Measurements from ENCODE around the gene GDF9. TPM values are rescaled to one million over a fixed set of nuclear protein-coding genes. Genes with fewer than 3 reads are reported as not detected.

The GDF9 gene
- total and polyA plus RNA-seq, 10 of the 15 experiments (the other 5 are each of a cell fraction or from before 2014, with no cell fraction given): 0.11 to 1.5 (median 0.34) TPM

DNA sequence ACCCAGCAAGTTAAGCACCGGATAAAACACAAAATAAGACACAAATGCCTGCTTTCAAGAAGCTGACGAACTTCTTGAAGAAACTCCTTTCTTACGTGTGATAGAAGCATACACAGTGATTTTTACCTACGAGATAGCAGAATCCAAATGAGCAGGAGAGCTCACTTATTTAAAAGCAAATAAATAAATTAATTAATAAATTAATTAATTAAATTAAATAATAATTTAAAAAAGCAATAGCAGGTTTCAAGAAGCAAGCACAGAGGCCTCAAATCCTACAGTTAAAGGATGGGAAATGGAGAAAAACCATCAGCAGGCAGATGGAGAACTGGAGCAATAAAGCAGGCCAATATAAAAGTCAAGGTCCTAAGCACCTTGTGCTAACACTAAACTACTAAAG lies 24.5 kb upstream of the GDF9 start (continued):
- TF ChIP-seq, protein P1, sequence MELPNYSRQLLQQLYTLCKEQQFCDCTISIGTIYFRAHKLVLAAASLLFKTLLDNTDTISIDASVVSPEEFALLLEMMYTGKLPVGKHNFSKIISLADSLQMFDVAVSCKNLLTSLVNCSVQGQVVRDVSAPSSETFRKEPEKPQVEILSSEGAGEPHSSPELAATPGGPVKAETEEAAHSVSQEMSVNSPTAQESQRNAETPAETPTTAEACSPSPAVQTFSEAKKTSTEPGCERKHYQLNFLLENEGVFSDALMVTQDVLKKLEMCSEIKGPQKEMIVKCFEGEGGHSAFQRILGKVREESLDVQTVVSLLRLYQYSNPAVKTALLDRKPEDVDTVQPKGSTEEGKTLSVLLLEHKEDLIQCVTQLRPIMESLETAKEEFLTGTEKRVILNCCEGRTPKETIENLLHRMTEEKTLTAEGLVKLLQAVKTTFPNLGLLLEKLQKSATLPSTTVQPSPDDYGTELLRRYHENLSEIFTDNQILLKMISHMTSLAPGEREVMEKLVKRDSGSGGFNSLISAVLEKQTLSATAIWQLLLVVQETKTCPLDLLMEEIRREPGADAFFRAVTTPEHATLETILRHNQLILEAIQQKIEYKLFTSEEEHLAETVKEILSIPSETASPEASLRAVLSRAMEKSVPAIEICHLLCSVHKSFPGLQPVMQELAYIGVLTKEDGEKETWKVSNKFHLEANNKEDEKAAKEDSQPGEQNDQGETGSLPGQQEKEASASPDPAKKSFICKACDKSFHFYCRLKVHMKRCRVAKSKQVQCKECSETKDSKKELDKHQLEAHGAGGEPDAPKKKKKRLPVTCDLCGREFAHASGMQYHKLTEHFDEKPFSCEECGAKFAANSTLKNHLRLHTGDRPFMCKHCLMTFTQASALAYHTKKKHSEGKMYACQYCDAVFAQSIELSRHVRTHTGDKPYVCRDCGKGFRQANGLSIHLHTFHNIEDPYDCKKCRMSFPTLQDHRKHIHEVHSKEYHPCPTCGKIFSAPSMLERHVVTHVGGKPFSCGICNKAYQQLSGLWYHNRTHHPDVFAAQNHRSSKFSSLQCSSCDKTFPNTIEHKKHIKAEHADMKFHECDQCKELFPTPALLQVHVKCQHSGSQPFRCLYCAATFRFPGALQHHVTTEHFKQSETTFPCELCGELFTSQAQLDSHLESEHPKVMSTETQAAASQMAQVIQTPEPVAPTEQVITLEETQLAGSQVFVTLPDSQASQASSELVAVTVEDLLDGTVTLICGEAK (IDR thresholded peaks at IDR 0.05; ENCODE audit: borderline replicate concordance): no peak
- TF ChIP-seq STAT1 (conservative IDR thresholded peaks at IDR 0.05) (no peak), ZNF24 (IDR thresholded peaks at IDR 0.05) (no peak), IKZF2 (IDR thresholded peaks at IDR 0.05) (no peak), FOXM1 (IDR thresholded peaks at IDR 0.05; ENCODE audit: low read depth, low read length) (no peak), MEF2B (IDR thresholded peaks at IDR 0.05; ENCODE audit: partially characterized antibody, poor library complexity, severe bottlenecking) (no peak)
- TF ChIP-seq, protein P2, sequence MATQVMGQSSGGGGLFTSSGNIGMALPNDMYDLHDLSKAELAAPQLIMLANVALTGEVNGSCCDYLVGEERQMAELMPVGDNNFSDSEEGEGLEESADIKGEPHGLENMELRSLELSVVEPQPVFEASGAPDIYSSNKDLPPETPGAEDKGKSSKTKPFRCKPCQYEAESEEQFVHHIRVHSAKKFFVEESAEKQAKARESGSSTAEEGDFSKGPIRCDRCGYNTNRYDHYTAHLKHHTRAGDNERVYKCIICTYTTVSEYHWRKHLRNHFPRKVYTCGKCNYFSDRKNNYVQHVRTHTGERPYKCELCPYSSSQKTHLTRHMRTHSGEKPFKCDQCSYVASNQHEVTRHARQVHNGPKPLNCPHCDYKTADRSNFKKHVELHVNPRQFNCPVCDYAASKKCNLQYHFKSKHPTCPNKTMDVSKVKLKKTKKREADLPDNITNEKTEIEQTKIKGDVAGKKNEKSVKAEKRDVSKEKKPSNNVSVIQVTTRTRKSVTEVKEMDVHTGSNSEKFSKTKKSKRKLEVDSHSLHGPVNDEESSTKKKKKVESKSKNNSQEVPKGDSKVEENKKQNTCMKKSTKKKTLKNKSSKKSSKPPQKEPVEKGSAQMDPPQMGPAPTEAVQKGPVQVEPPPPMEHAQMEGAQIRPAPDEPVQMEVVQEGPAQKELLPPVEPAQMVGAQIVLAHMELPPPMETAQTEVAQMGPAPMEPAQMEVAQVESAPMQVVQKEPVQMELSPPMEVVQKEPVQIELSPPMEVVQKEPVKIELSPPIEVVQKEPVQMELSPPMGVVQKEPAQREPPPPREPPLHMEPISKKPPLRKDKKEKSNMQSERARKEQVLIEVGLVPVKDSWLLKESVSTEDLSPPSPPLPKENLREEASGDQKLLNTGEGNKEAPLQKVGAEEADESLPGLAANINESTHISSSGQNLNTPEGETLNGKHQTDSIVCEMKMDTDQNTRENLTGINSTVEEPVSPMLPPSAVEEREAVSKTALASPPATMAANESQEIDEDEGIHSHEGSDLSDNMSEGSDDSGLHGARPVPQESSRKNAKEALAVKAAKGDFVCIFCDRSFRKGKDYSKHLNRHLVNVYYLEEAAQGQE (IDR thresholded peaks at IDR 0.05; ENCODE audit: low read depth, low read length): no peak
- TF ChIP-seq, protein P3, sequence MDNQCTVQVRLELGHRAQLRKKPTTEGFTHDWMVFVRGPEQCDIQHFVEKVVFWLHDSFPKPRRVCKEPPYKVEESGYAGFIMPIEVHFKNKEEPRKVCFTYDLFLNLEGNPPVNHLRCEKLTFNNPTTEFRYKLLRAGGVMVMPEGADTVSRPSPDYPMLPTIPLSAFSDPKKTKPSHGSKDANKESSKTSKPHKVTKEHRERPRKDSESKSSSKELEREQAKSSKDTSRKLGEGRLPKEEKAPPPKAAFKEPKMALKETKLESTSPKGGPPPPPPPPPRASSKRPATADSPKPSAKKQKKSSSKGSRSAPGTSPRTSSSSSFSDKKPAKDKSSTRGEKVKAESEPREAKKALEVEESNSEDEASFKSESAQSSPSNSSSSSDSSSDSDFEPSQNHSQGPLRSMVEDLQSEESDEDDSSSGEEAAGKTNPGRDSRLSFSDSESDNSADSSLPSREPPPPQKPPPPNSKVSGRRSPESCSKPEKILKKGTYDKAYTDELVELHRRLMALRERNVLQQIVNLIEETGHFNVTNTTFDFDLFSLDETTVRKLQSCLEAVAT (IDR thresholded peaks at IDR 0.05): no peak
- TF ChIP-seq, protein P4, sequence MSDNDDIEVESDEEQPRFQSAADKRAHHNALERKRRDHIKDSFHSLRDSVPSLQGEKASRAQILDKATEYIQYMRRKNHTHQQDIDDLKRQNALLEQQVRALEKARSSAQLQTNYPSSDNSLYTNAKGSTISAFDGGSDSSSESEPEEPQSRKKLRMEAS (IDR thresholded peaks at IDR 0.05; ENCODE audit: low read depth, low read length): no peak

Data from GM12878 (cell line).